ENCODE results near the gene NIN.

DNA sequence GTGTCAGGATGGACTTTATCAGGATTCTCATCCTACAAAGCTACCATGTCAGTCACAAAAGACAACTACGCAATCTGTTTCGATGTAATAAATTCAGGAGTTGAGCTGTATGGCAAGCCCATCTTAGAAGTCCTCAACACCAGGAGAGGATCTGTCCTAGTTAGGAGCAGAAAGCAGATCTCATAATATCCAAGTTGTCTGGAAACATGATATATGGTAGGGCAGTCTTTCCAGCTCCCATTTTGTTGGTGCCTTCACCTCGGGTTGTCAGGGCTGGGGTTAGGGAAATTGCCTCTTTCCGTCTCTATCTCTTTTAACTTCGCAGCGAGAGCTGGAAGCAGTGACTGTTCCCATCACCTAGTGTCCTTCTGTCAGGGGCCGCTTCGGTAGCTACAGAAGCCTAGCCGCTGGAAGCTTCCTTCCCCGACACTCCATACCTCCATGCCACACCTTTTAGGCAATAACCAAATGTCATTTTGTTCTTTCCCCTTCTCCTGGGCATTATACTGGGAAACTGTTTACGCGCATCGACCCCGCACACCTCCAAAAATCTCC is 1.4 kb downstream of the NIN start:
- no peak for TF ChIP-seq CTCF (IDR thresholded peaks at IDR 0.05)
- no peak for TF ChIP-seq POLR2A (IDR thresholded peaks at IDR 0.05)
